Muscle layer of duodenum (tissue), 2 donors: ENCODE data around the gene MAX.
"Not testable (repeated sequence)": the region's sequence is repeated elsewhere in the genome, so short reads cannot be mapped to it uniquely, and the experiment has no call there.

ENCODE experiments used
- H3K27ac ChIP-seq: one replicate; pipeline ENCODE4 v1.7.0; 2013; ENCODE audit warnings: mild to moderate bottlenecking, low read length
- H3K27me3 ChIP-seq: one replicate; pipeline ENCODE4 v1.7.0; 2013; ENCODE audit warnings: low read depth, mild to moderate bottlenecking, control low read depth, low read length
- H3K36me3 ChIP-seq, 2 donors: one replicate each; pipeline ENCODE4 v1.7.0; 2013; ENCODE audit warnings: low read length in 2 of 2, control low read depth in 1 of 2, mild to moderate bottlenecking in 1 of 2; ENCODE audit not compliant: insufficient read depth in 2 of 2, control insufficient read depth in 1 of 2
- H3K4me1 ChIP-seq, 2 donors: one replicate each; pipeline ENCODE4 v1.7.0; 2013; ENCODE audit warnings: low read length in 2 of 2, mild to moderate bottlenecking in 2 of 2, control low read depth in 1 of 2, moderate library complexity in 1 of 2; ENCODE audit not compliant: insufficient read depth in 2 of 2, control insufficient read depth in 1 of 2
- H3K4me3 ChIP-seq, 2 donors: one replicate each; pipeline ENCODE4 v1.7.0; 2013; ENCODE audit warnings: low read length in 2 of 2, low read depth in 1 of 2, mild to moderate bottlenecking in 1 of 2
- H3K9me3 ChIP-seq, 2 donors: one replicate each; pipeline ENCODE4 v1.7.0; 2013; ENCODE audit warnings: low read length in 2 of 2, control low read depth in 1 of 2, mild to moderate bottlenecking in 1 of 2; ENCODE audit not compliant: control insufficient read depth in 1 of 2
- donor health status: healthy.

Gene MAX

DNA sequence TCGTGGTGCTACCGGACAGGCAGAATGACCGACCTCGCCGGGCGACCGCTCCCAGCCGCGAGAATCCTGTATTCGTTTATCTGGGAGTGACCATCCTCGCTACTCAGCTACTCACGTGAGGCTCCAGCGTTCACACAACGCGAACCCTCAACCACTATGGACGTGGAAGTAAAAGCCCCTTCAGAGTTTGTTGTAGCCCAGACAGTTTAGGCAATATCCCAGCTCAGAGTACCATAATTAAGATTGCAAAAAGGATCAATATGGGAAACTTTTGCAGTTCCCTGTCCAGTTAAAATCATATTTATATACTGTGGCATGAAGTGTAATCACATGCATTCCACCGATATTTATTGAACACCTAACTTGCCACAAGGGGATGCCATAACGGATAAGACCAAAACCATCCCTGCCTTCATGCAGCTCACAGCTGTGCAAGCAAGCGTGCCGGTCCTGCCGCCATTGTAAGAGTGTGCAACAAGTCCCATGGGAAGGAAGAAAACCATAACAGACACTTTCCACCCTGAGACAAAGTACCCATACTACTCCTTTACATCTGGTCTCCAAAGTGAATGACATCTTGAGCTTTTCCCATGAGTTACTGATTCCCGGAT, 938 bp upstream of the MAX start:
- no peak overlapping the region for H3K27ac ChIP-seq
- no peaks in the 10 kb centered on the region for H3K36me3 ChIP-seq
- no peaks in the 10 kb centered on the region for H3K27me3 ChIP-seq
- H3K9me3 ChIP-seq, result no peaks in the 10 kb centered on the region
- peaks cover 8 to 23% of the 10 kb centered on the region in 2 donors for H3K4me1 ChIP-seq
- peak overlapping the region; percentile 80 to 96 for H3K4me3 ChIP-seq

DNA sequence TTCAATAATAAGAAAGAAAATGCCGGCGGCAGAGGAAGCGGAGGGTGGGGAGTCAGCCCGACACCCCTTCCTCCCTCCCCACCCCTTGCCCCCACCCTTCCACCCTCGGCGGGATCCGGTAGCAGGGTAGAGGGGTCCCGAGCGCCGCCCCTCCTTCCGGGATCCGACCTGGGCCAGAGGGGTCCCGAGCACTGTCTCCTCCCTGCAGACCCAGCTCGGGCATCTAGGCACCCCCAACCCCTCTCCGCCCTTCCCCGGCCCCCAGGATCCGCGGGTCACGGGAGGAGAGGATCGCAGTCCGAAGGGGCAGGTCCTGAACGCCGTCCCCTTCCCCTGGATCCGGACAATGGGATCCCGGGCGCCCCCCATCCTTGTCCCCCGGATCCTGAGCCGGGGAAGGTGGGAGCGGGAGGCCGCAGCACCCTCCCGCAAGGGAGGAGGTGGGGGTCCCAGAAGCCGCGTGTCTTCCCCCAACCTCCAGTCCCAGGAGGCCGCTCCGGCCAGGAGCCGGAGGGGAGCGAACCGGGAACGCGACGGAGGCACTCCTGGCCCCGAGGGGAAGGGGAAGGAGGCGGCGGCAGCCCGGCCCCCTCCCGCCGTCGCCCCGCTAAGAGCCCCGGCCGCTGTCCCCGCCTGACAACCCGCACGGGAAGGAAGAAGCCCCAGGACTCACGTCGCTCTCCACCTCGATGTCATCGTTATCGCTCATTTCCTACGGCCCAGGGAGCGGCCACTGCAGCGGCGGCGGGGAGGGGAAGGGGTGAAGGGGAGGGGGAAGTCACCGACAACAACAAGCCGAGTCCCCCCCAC, 481 bp downstream of the MAX start:
- Histone ChIP-seq H3K27me3 (no peaks in the 10 kb centered on the region), H3K4me1 (peaks cover 14 to 37% of the 10 kb centered on the region in 2 donors), H3K4me3 (peak overlapping the region; percentile 68 to 92), H3K27ac (peak overlapping the region; percentile 78), H3K9me3 (no peaks in the 10 kb centered on the region), H3K36me3 (peaks cover 0 to 2% of the 10 kb centered on the region in 2 donors)

DNA sequence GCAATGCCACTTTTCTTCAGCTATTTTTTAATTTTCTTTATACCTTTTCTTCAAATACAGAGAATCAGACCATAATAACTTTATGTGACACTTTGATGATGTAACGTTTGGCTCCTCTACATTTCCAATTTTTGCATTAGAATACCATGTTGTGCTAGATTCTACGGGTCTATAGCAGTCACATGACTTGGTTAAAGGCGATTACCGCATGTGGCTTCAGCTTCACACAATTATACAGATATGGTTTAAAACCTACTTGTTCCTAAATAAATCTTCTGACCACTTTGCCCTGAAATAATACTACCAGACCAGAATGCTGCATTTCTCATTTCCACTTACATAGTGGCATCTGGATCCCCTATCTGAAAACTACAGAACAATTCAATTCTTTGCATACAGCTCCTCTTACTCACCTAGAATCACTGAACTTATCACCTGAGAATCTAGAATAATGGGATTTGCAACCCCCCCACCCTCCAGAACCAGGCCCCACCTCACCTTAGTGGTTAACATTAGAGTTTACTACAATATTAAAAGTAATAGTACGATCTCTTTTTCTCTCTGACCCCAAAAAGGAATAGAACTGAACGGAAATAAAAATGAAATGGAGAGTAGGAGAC, 1.3 kb downstream of the MAX start:
- H3K27ac ChIP-seq, result peak overlapping the region; percentile 6
- peaks cover 0 to 8% of the 10 kb centered on the region in 2 donors for H3K36me3 ChIP-seq
- H3K4me3 ChIP-seq, result peak overlapping the region; percentile 68 to 92
- H3K4me1 ChIP-seq, result peaks cover 22 to 45% of the 10 kb centered on the region in 2 donors
- H3K27me3 ChIP-seq, result no peaks in the 10 kb centered on the region
- H3K9me3 ChIP-seq, result no peaks in the 10 kb centered on the region

DNA sequence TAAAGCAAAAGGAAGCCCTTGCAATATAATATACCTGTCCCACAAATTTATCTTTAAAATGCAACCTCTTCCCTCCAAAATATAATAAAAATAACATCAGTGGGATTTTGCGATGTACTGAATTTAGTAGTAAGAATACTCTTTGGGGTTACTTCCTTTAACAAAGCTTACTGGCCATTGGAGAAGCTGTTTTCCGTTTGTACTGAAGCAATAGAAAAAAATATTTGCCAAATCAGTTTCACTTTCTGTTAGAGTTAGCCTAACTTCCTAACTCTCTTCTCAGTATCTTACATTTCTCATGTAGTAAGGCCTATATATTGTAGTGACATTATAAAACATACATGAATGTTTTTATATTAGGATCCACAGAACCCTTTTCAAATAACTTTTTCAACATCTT, 3.7 kb downstream of the MAX start:
- H3K27me3 ChIP-seq, result no peaks in the 10 kb centered on the region
- peaks cover 2 to 18% of the 10 kb centered on the region in 2 donors for H3K36me3 ChIP-seq
- peaks cover 26 to 66% of the 10 kb centered on the region in 2 donors for H3K4me1 ChIP-seq
- no peaks in the 10 kb centered on the region for H3K9me3 ChIP-seq
- peak overlapping the region; percentile 24 for H3K27ac ChIP-seq
- H3K4me3 ChIP-seq, result peak overlapping the region; percentile 28 to 39

DNA sequence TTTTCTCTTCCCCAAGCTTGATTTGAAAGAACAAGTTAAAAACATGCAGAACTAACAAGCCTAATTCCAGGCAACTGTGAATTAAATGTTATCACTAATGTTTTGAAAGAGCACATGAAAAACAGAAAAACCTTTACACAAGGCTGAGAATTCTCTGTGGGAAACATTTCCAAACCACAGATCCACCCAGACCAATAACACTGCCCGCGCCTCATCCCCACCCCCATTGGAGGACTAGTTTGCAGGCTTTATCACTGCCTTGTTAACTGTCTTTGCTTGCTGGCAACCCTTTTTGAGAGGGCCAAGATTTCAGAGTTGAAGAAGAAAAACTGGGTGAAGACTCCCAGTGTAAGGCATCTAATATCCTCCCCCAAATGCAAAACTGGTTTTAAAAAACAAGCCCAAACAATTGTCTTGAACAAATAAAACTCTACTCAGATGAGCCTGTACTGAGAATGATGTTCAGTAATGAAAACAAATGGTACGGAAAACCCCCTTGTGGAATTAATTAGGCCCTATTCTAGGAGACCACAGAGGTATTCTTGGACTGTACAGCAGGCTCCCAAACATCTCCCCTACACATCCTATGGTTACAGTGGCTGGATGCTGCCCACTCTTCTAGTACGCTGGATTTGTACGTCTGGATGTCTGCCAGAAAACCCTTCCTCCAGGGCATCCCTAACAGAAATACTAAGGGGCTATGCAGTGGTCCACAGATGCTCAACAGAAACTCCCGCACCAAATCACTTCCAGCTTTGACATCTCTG, 5.8 kb downstream of the MAX start:
- H3K27ac ChIP-seq, result no peak overlapping the region
- no peak overlapping the region for H3K4me3 ChIP-seq
- no peaks in the 10 kb centered on the region for H3K27me3 ChIP-seq
- peaks cover 26 to 66% of the 10 kb centered on the region in 2 donors for H3K4me1 ChIP-seq
- peaks cover 20 to 37% of the 10 kb centered on the region in 2 donors for H3K36me3 ChIP-seq
- no peaks in the 10 kb centered on the region for H3K9me3 ChIP-seq

DNA sequence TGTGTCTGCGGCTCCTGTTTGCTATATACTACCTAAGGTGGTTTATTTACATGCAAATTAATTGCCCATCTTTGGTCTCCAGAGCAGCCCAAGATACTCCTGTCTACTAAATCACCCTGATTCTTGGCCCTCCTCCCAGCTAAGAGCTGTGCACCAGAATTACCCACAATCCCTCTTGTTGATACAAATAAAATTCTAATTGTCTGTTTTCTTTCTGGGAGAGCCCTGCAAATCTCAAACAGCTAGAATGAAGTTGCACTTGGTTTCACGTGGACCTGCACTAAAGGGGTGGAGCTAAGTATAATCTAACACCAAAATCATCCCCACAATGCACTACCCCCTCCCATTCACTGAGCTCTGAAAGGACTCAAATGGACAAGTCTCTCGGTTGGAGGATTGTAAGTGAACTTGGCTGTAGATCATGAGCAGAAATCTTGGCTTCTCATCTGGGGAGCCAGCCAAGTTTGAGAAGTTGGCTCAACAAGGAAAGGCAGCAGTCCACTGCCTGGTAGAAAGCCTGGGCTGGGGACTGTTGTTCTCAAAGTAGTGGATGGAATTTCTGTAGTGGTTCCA, 6.6 kb downstream of the MAX start:
- peaks cover 23 to 45% of the 10 kb centered on the region in 2 donors for H3K36me3 ChIP-seq
- H3K4me1 ChIP-seq, result peaks cover 21 to 62% of the 10 kb centered on the region in 2 donors
- H3K9me3 ChIP-seq, result no peaks in the 10 kb centered on the region
- no peak overlapping the region for H3K4me3 ChIP-seq
- H3K27ac ChIP-seq, result no peak overlapping the region
- no peaks in the 10 kb centered on the region for H3K27me3 ChIP-seq

DNA sequence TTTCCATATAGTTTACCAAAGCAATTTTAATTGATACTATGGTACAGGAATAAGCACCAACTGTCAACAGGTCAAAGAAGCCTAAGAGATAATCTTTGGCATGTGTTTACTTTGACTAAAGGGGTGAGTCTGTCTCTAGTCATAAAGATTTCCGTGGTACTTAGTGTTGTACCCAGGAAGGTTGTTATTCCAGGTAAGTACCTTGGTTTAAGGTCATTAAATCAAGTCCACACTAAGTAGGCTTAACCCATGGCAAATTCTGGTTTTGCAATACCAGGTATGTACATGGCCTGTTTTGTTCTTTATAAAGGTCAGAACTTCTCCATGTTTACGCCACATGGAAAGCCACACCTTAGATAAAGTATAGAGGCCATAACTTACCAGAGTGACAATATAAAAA, 10.0 kb downstream of the MAX start:
- Histone ChIP-seq H3K36me3 (peaks cover 49 to 60% of the 10 kb centered on the region in 2 donors), H3K4me3 (no peak overlapping the region), H3K27ac (no peak overlapping the region), H3K27me3 (no peaks in the 10 kb centered on the region), H3K9me3 (no peaks in the 10 kb centered on the region), H3K4me1 (peaks cover 17 to 34% of the 10 kb centered on the region in 2 donors)

DNA sequence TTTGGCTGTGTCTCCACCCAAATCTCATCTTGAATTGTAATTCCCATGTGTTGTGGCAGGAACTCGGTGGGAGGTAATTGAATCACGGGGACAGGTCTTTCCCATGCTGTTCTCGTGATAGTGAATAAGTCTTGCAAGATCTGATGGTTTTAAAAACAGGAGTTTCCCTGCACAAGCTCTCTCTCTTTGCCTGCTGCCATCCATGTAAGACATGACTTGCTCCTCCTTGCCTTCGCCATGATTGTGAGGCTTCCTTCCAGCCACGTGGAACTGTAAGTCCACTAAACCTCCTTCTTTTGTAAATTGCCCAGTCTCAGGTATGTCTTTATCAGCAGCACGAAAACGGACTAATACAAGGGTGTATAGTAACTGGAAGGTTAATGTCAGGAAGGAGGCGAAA, 14.5 kb downstream of the MAX start:
- Histone ChIP-seq H3K36me3 (peaks cover 44 to 63% of the 10 kb centered on the region in 2 donors), H3K4me1 (peaks cover 0 to 13% of the 10 kb centered on the region in 2 donors)
- H3K27me3 ChIP-seq, H3K4me3 ChIP-seq, H3K27ac ChIP-seq, H3K9me3 ChIP-seq: not testable (repeated sequence)

DNA sequence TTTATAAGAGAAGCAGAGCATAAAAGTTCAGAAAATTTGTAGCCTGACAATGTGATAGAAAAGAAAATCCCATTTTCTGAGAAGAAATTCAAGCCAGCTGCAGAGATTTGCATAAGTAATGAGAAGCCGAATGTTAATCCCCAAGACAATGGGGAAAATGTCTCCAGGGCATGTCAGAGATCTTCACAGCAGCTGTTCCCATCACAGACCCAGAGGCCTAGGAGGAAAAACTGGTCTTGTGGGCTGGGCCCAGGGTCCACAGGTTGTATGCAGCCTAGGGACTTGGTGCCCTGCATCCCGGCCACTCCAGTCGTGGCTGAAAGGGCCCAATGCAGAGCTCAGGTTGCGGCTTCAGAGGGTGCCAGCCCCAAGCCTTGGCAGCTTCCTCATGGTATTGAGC, 15.6 kb downstream of the MAX start:
- not testable (repeated sequence) for H3K9me3 ChIP-seq, H3K27ac ChIP-seq, H3K27me3 ChIP-seq, H3K4me3 ChIP-seq
- Histone ChIP-seq H3K4me1 (peaks cover 3 to 17% of the 10 kb centered on the region in 2 donors), H3K36me3 (peaks cover 40 to 58% of the 10 kb centered on the region in 2 donors)

DNA sequence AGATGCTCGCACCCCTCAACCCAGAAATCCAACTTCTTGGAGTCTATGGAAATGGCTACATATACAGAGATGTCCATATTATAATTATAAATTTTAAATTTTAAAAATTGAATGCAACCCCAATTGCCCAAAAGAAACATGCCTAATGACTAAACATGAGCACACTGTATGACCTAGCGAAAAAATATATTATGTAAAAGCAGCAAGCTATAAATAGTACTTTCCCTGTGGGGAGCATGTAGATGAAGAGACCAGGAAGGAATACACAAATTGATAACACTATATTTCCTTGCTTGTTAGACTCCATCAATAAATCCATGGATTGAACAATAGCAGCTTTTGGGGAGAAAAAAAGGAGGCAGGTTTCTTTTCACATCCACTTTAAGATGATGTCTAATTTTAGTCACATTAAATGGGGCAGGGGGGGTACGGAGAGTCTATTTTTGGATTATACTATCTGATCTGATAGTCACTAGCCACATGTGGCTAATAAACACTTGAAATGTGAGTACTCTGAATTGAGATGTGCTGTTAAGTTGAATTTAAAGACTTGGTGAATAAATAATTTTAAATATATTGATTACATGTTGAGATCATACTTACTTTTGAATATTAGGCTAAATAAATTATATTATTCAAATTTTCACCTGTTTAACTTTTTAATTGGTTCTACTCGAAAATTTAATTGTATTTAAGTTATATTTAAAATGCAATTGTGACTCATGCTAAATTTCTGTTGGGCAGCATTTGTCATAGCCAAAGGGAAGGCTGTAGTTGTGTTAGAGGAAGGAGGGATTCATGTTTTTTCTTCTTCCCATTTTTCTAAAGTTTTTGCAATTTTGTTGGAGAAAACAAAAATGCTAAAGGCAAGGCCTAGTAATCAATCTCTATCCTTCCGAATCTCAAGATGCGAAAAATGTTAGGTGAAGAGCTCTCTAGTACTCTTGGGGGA, 17.5 kb downstream of the MAX start:
- Histone ChIP-seq H3K27ac (no peak overlapping the region), H3K9me3 (no peaks in the 10 kb centered on the region), H3K27me3 (no peaks in the 10 kb centered on the region), H3K36me3 (peaks cover 31 to 48% of the 10 kb centered on the region in 2 donors), H3K4me3 (no peak overlapping the region), H3K4me1 (peaks cover 16 to 35% of the 10 kb centered on the region in 2 donors)
